Vagina (tissue), 2 donors: ENCODE measurements around the gene SCLT1. TPM values are rescaled to one million over a fixed set of nuclear protein-coding genes. Genes with fewer than 3 reads are reported as not detected.

Source experiments
- DNase-seq, 2 donors: peaks; one replicate each; pipeline ENCODE4 v3.0.0-alpha.2; 2017; ENCODE audit errors: extremely low spot score in 2 of 2
- H3K27ac ChIP-seq: fragments of 200-600 bp; sonication (generic); one replicate; pipeline ENCODE4 v1.5.1; 2019
- H3K27me3 ChIP-seq: fragments of 200-600 bp; sonication (generic); one replicate; pipeline ENCODE4 v1.5.1; 2019
- H3K36me3 ChIP-seq, 2 donors: fragments of 200-600 bp; sonication (generic); one replicate each; pipeline ENCODE4 v1.5.1; 2017 to 2019
- H3K4me1 ChIP-seq: fragments of 200-600 bp; sonication (generic); one replicate; pipeline ENCODE4 v1.5.1; 2019
- H3K4me3 ChIP-seq, 2 donors: fragments of 200-600 bp; sonication (generic); 1 replicate in 1 of 2; 2 replicates in 1 of 2; pipeline ENCODE4 v1.5.1; 2016 to 2019
- H3K9me3 ChIP-seq: fragments of 200-600 bp; sonication (generic); one replicate; pipeline ENCODE4 v1.5.1; 2019
- CTCF ChIP-seq, 3 experiments: fragments of 450-650 bp in 2 of 3; fragments of 200-600 bp in 1 of 3; sonication (generic) in 1 of 3; IDR thresholded peaks; one replicate each; pipeline ENCODE4 v1.5.1; 2017 to 2019; ENCODE audit warnings: antibody characterized with exemption in 3 of 3, mild to moderate bottlenecking in 2 of 3, moderate library complexity in 2 of 3
- POLR2A ChIP-seq, 2 donors: fragments of 450-650 bp; IDR thresholded peaks; one replicate each; pipeline ENCODE4 v1.6.1; 2017; ENCODE audit warnings: antibody characterized with exemption in 2 of 2, mild to moderate bottlenecking in 2 of 2, moderate library complexity in 2 of 2
- POLR2AphosphoS5 ChIP-seq, 2 donors: sonication (generic); formaldehyde crosslinking; IDR thresholded peaks; one replicate each; pipeline ENCODE4 v1.9.0; 2017; ENCODE audit warnings: antibody characterized with exemption in 2 of 2, mild to moderate bottlenecking in 2 of 2, low read depth in 1 of 2; ENCODE audit not compliant: insufficient read depth in 1 of 2
- intact Hi-C: fragments of 100-400 bp; cut with DNase I; formaldehyde crosslinking; loops from one replicate; pipeline ENCODE4 v1.15.1; 2023
- total RNA-seq: library from RNA; depleted of rRNA; stranded (reverse); fragments of >200 nt; gene quantifications from one replicate; pipeline ENCODE4 v1.2.3, GENCODE V29; 2016

Gene SCLT1
- total RNA-seq, 1 donor from 2014 or later: 18.9 TPM

- H3K27me3 ChIP-seq: no peaks in the 10 kb centered on the region
- intact Hi-C loops: no loop called here
- H3K36me3 ChIP-seq: no peaks in the 10 kb centered on the region
- peak within 1 kb of the TSS; percentile 44 to 49 for H3K4me3 ChIP-seq
- H3K27ac ChIP-seq: peak within 1 kb of the TSS; percentile 77
- H3K4me1 ChIP-seq: peaks cover 28% of the 10 kb centered on the region
- TF ChIP-seq POLR2AphosphoS5 (IDR thresholded peaks at IDR 0.05; ENCODE audit: insufficient read depth in 1 of 2, low read depth in 1 of 2) (peak in 1 of 2 donors; percentile 74), POLR2A (IDR thresholded peaks at IDR 0.05) (no peak), CTCF (IDR thresholded peaks at IDR 0.05) (peak in 1 of 3 experiments; percentile 5)
- no peak for DNase-seq
- no peaks in the 10 kb centered on the region for H3K9me3 ChIP-seq
Observed at GRCh38 chr4:129095811-129096454, 2.6 kb upstream of the SCLT1 start, which contains the start of gene C4orf33. TSS of gene C4orf33 (plus strand) at chr4:129096152. CDS start at chr4:129102611, 6,459 bp downstream.

GRCh38 chr4:129094347-129094746 is 1.0 kb upstream of the SCLT1 start:
- H3K4me3 ChIP-seq: peak overlapping the region in 1 of 2 donors; percentile 91
- no peak for DNase-seq
- H3K36me3 ChIP-seq: no peaks in the 10 kb centered on the region
- peaks cover 28% of the 10 kb centered on the region for H3K4me1 ChIP-seq
- H3K27me3 ChIP-seq: no peaks in the 10 kb centered on the region
- no peaks in the 10 kb centered on the region for H3K9me3 ChIP-seq
- TF ChIP-seq CTCF (IDR thresholded peaks at IDR 0.05): no peak
- no peak for TF ChIP-seq POLR2A (IDR thresholded peaks at IDR 0.05)
- no peak for TF ChIP-seq POLR2AphosphoS5 (IDR thresholded peaks at IDR 0.05; ENCODE audit: insufficient read depth in 1 of 2, low read depth in 1 of 2)
- intact Hi-C loops: no loop called here
- H3K27ac ChIP-seq: peak overlapping the region; percentile 97

GRCh38 chr4:129092631-129093190 is 628 bp downstream of the SCLT1 start:
- no peaks in the 10 kb centered on the region for H3K9me3 ChIP-seq
- H3K4me3 ChIP-seq: peak overlapping the region; percentile 75 to 91
- intact Hi-C loops: no loop called here
- no peaks in the 10 kb centered on the region for H3K27me3 ChIP-seq
- peak overlapping the region; percentile 97 for H3K27ac ChIP-seq
- TF ChIP-seq POLR2A (IDR thresholded peaks at IDR 0.05) (no peak), CTCF (IDR thresholded peaks at IDR 0.05) (no peak), POLR2AphosphoS5 (IDR thresholded peaks at IDR 0.05; ENCODE audit: insufficient read depth in 1 of 2, low read depth in 1 of 2) (no peak)
- no peak for DNase-seq
- H3K4me1 ChIP-seq: peaks cover 28% of the 10 kb centered on the region
- H3K36me3 ChIP-seq: no peaks in the 10 kb centered on the region

- Histone ChIP-seq H3K4me3 (no peak overlapping the region), H3K27me3 (no peaks in the 10 kb centered on the region), H3K27ac (no peak overlapping the region), H3K4me1 (peaks cover 11% of the 10 kb centered on the region), H3K9me3 (peaks cover 3% of the 10 kb centered on the region), H3K36me3 (no peaks in the 10 kb centered on the region)
- TF ChIP-seq POLR2A (IDR thresholded peaks at IDR 0.05) (no peak), POLR2AphosphoS5 (IDR thresholded peaks at IDR 0.05; ENCODE audit: insufficient read depth in 1 of 2, low read depth in 1 of 2) (no peak), CTCF (IDR thresholded peaks at IDR 0.05) (no peak)
- intact Hi-C loops: no loop called here
- DNase-seq: no peak
Observed at GRCh38 chr4:129087516-129087915, 5.8 kb downstream of the SCLT1 start.

GRCh38 chr4:129085472-129085871 is 7.9 kb downstream of the SCLT1 start:
- H3K27ac ChIP-seq: no peak overlapping the region
- no peaks in the 10 kb centered on the region for H3K4me1 ChIP-seq
- H3K9me3 ChIP-seq: peaks cover 3% of the 10 kb centered on the region
- TF ChIP-seq CTCF (IDR thresholded peaks at IDR 0.05) (no peak), POLR2A (IDR thresholded peaks at IDR 0.05) (no peak), POLR2AphosphoS5 (IDR thresholded peaks at IDR 0.05; ENCODE audit: insufficient read depth in 1 of 2, low read depth in 1 of 2) (no peak)
- intact Hi-C loops: no loop called here
- DNase-seq: no peak
- no peaks in the 10 kb centered on the region for H3K27me3 ChIP-seq
- no peak overlapping the region for H3K4me3 ChIP-seq
- peaks cover 0 to 8% of the 10 kb centered on the region in 2 donors for H3K36me3 ChIP-seq
